HCT116 (cell line): Measurements from ENCODE around the gene DMXL2. TPM values are rescaled to one million over a fixed set of nuclear protein-coding genes. Genes with fewer than 3 reads are reported as not detected.

Experiments
- ATAC-seq: fragments of 200-7000 bp; cut with Tn5 transposase; 2 replicates; pipeline ENCODE4 v1.9.1; 2020; ENCODE audit warnings: mild to moderate bottlenecking, moderate library complexity
- BruUV-seq: library from RNA; stranded (reverse); fragments of 400-500 nt; replicated peaks from 2 replicates; lab custom pipeline; 2021; lab: Mats Ljungman, UMichigan
- CTCF ChIA-PET: fragments of 300-600 bp; sonication (Branson Sonifier 250); formaldehyde crosslinking; loops from one replicate; lab custom pipeline; 2021; ENCODE audit warnings: antibody characterized with exemption; lab: Charles Lee
- POLR2A ChIA-PET: fragments of 300-600, 350-600 bp; sonication (Branson Sonifier 250); formaldehyde crosslinking; loops from one replicate; lab custom pipeline; 2021; ENCODE audit warnings: antibody characterized with exemption; lab: Charles Lee
- RAD21 ChIA-PET, 2 experiments: fragments of 300-600 bp; sonication (Branson Sonifier 250); formaldehyde crosslinking; loops; one replicate each; lab custom pipeline; 2023; ENCODE audit warnings: low total read pairs in 2 of 2; ENCODE audit not compliant: uncharacterized antibody in 2 of 2, unreplicated experiment in 2 of 2, low non-redundant PET in 1 of 2; lab: Charles Lee
- DNase-seq: peaks from one replicate; pipeline ENCODE4 v3.0.0-alpha.2; 2010; ENCODE audit warnings: low read depth, low spot score
- H2AFZ ChIP-seq: fragments of 200-600 bp; shearing (Covaris generic), sonication (generic); 2 replicates; pipeline ENCODE4 v1.6.1; 2017; ENCODE audit warnings: low read depth, mixed run types, mixed read lengths, antibody characterized with exemption, low read length; ENCODE audit not compliant: poor library complexity, severe bottlenecking
- H3K27ac ChIP-seq: 2 replicates; pipeline ENCODE4 v1.5.1; 2012; ENCODE audit warnings: low read depth, low read length
- H3K27me3 ChIP-seq: fragments of 200-600 bp; sonication (generic); 2 replicates; pipeline ENCODE4 v1.6.1; 2016; ENCODE audit warnings: mixed run types, low read length, mixed read lengths; ENCODE audit not compliant: insufficient read depth
- H3K36me3 ChIP-seq, 2 experiments: fragments of 200-500 bp in 1 of 2; fragments of 200-600 bp in 1 of 2; sonication (Bioruptor generic) in 1 of 2; sonication (generic) in 1 of 2; 2 replicates each; pipeline versions ENCODE4 v1.5.1 to v1.6.1; 2014 to 2016; ENCODE audit warnings: low read length in 2 of 2, inconsistent platforms in 1 of 2, mixed read lengths in 1 of 2, mixed run types in 1 of 2; ENCODE audit not compliant: insufficient read depth in 2 of 2, control insufficient read depth in 1 of 2
- H3K4me1 ChIP-seq, 2 experiments: fragments of 200-600 bp in 1 of 2; sonication (generic) in 1 of 2; 2 replicates each; pipeline versions ENCODE4 v1.5.1 to v1.6.1; 2012 to 2017; ENCODE audit warnings: low read length in 2 of 2, inconsistent platforms in 1 of 2, mild to moderate bottlenecking in 1 of 2, mixed read lengths in 1 of 2, mixed run types in 1 of 2, moderate library complexity in 1 of 2; ENCODE audit not compliant: insufficient read depth in 2 of 2, control insufficient read depth in 1 of 2
- H3K4me2 ChIP-seq: fragments of 200-600 bp; sonication (generic); 2 replicates; pipeline ENCODE4 v1.6.1; 2017; ENCODE audit warnings: mixed run types, low read length, mixed read lengths
- H3K4me3 ChIP-seq, 2 experiments: fragments of 200-600 bp in 1 of 2; sonication (generic) in 1 of 2; replicated peaks in 1 of 2; 2 replicates each; pipeline ENCODE4 v1.5.1; 2011 to 2016; ENCODE audit warnings: low read length in 2 of 2, control low read depth in 1 of 2, low read depth in 1 of 2, mild to moderate bottlenecking in 1 of 2, mixed read lengths in 1 of 2, mixed run types in 1 of 2
- H3K79me2 ChIP-seq: fragments of 200-600 bp; sonication (generic); 2 replicates; pipeline ENCODE4 v1.6.1; 2017; ENCODE audit warnings: mild to moderate bottlenecking, mixed run types, low read length, moderate library complexity, mixed read lengths; ENCODE audit not compliant: insufficient read depth
- H3K9ac ChIP-seq: fragments of 200-600 bp; sonication (generic); 2 replicates; pipeline ENCODE4 v1.6.1; 2016; ENCODE audit warnings: low read length, mixed read lengths
- H3K9me2 ChIP-seq: fragments of 200-600 bp; sonication (generic), shearing (Covaris generic); 2 replicates; pipeline ENCODE4 v1.6.1; 2017; ENCODE audit warnings: mixed run types, mild to moderate bottlenecking, moderate library complexity; ENCODE audit not compliant: insufficient read depth
- H3K9me3 ChIP-seq, 2 experiments: fragments of 200-500 bp in 1 of 2; fragments of 200-600 bp in 1 of 2; sonication (Bioruptor generic) in 1 of 2; sonication (generic) in 1 of 2; 2 replicates each; pipeline ENCODE4 v1.6.1; 2014 to 2017; ENCODE audit warnings: low read length in 2 of 2, mixed read lengths in 2 of 2, inconsistent platforms in 1 of 2, low read depth in 1 of 2, mild to moderate bottlenecking in 1 of 2, mixed run types in 1 of 2, moderate library complexity in 1 of 2; ENCODE audit not compliant: control insufficient read depth in 1 of 2, insufficient read depth in 1 of 2
- H4K20me1 ChIP-seq: fragments of 200-600 bp; sonication (generic), shearing (Covaris generic); 2 replicates; pipeline ENCODE4 v1.6.1; 2017; ENCODE audit warnings: mixed run types, mild to moderate bottlenecking, moderate library complexity; ENCODE audit not compliant: insufficient read depth
- CEBPB ChIP-seq: IDR thresholded peaks from 2 replicates; pipeline ENCODE4 v1.6.1; 2012; ENCODE audit warnings: low read depth
- EGR1 ChIP-seq: IDR thresholded peaks from 2 replicates; pipeline ENCODE4 v1.6.1; 2012; ENCODE audit warnings: low read depth
- ELF1 ChIP-seq: IDR thresholded peaks from 2 replicates; pipeline ENCODE4 v1.6.1; 2012; ENCODE audit warnings: low read depth, borderline replicate concordance
- EZH2 ChIP-seq: fragments of 200-600 bp; sonication (generic); IDR thresholded peaks from 2 replicates; pipeline ENCODE4 v1.6.1; 2017; ENCODE audit warnings: antibody characterized with exemption, mixed run types
- SRF ChIP-seq: IDR thresholded peaks from 2 replicates; pipeline ENCODE4 v1.6.1; 2012; ENCODE audit warnings: low read depth
- YY1 ChIP-seq: IDR thresholded peaks from 2 replicates; pipeline ENCODE4 v1.6.1; 2011; ENCODE audit warnings: low read length, low read depth, moderate library complexity, mild to moderate bottlenecking; ENCODE audit not compliant: insufficient replicate concordance; ENCODE audit errors: extremely low read depth
- intact Hi-C: fragments of 100-400 bp; cut with micrococcal nuclease; formaldehyde crosslinking; loops from 2 replicates; pipeline ENCODE4 v1.10.0; 2022
- total RNA-seq: library from RNA; stranded (reverse); gene quantifications from one replicate; pipeline ENCODE4 v1.2.1, GENCODE V29; 2021; ENCODE audit not compliant: unreplicated experiment
- TF ChIP-seq, protein P1 (sequence below): IDR thresholded peaks from 2 replicates; pipeline ENCODE4 v1.6.1; 2012
- TF ChIP-seq, protein P2 (sequence below): IDR thresholded peaks from 2 replicates; pipeline ENCODE4 v1.6.1; 2011; ENCODE audit warnings: mild to moderate bottlenecking, low read length, moderate library complexity; ENCODE audit not compliant: insufficient replicate concordance; ENCODE audit errors: extremely low read depth

Gene DMXL2
- total RNA-seq, 1 experiment from 2014 or later: 21.5 TPM

DNA sequence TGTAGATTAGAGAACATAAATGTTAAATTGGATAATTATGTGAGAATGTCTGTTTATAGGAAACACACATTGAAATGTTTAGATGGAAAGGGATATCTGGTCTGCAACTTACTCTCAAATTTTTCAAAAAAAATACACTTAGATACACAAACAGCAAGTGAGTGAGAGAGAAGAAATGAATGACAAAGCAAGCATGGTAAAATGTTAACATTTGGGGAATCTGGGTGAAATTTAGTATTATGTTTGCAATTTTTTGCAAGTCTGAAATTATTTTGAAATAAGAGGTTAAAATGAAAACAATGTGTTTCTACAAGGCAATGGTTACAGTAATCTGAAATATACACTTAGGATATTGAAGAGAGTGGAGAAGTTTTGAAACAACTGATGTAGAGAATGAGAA lies 146.8 kb downstream of the DMXL2 start:
- H3K79me2 ChIP-seq: no peaks in the 10 kb centered on the region
- CTCF ChIA-PET: no interaction called here
- ATAC-seq: no peak

DNA sequence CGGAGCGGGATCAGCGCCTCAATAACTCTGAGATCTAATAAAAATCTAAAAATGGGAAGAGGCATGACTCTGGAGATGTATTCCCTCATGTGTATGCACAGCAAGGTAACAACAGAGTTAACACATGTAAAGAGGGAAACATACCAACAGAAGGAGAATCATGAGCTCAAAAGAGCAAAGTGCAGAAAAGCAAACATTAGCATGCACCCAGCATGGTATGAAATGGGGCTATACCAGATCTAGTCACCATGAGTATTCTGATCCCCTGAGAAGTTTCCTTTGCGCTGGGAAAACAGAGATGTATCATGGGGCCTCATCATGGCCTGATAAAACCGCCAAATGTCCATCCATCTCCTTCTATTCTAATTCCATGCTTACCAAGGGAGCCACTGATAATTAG lies 152.1 kb downstream of the DMXL2 start:
- intact Hi-C loops: no loop called here
- no peaks in the 10 kb centered on the region for H3K4me1 ChIP-seq
- H3K4me3 ChIP-seq: no peak overlapping the region
- no peak overlapping the region for H3K27ac ChIP-seq
- no peaks in the 10 kb centered on the region for H3K9me3 ChIP-seq
- no peak overlapping the region for H2AFZ ChIP-seq
- ATAC-seq: no peak
- H3K36me3 ChIP-seq: 0 out of 4 replicates have a peak, but pooled peaks cover 0 to 2% of the 10 kb centered on the region in 2 experiments
- RAD21 ChIA-PET: no interaction called here
- BruUV-seq: no TSS peak
- no peaks in the 10 kb centered on the region for H4K20me1 ChIP-seq
- TF ChIP-seq ELF1 (no peak), EGR1 (no peak)
- CTCF ChIA-PET: no interaction called here
- DNase-seq: no peak
- no peaks in the 10 kb centered on the region for H3K79me2 ChIP-seq
- H3K4me2 ChIP-seq: no peak overlapping the region
- POLR2A ChIA-PET: no interaction called here
- no peak overlapping the region for H3K9ac ChIP-seq
- H3K27me3 ChIP-seq: no peaks in the 10 kb centered on the region
- H3K9me2 ChIP-seq: no peaks in the 10 kb centered on the region

More for the DNA sequence above, 146.8 kb downstream of the DMXL2 start:
- no peaks in the 10 kb centered on the region for H4K20me1 ChIP-seq
- RAD21 ChIA-PET: no interaction called here
- TF ChIP-seq CEBPB (no peak), EZH2 (no peak), SRF (no peak), YY1 (no peak)
- TF ChIP-seq, protein P1, sequence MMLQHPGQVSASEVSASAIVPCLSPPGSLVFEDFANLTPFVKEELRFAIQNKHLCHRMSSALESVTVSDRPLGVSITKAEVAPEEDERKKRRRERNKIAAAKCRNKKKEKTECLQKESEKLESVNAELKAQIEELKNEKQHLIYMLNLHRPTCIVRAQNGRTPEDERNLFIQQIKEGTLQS: no peak
- TF ChIP-seq, protein P2, sequence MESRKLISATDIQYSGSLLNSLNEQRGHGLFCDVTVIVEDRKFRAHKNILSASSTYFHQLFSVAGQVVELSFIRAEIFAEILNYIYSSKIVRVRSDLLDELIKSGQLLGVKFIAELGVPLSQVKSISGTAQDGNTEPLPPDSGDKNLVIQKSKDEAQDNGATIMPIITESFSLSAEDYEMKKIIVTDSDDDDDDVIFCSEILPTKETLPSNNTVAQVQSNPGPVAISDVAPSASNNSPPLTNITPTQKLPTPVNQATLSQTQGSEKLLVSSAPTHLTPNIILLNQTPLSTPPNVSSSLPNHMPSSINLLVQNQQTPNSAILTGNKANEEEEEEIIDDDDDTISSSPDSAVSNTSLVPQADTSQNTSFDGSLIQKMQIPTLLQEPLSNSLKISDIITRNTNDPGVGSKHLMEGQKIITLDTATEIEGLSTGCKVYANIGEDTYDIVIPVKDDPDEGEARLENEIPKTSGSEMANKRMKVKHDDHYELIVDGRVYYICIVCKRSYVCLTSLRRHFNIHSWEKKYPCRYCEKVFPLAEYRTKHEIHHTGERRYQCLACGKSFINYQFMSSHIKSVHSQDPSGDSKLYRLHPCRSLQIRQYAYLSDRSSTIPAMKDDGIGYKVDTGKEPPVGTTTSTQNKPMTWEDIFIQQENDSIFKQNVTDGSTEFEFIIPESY: no peak
- TF ChIP-seq, all 23 proteins: peak for 0
- POLR2A ChIA-PET: no interaction called here
- Histone ChIP-seq H2AFZ (no peak overlapping the region), H3K9ac (no peak overlapping the region), H3K4me1 (no peaks in the 10 kb centered on the region), H3K27ac (no peak overlapping the region), H3K9me2 (no peaks in the 10 kb centered on the region), H3K27me3 (no peaks in the 10 kb centered on the region), H3K9me3 (no peaks in the 10 kb centered on the region), H3K4me2 (no peak overlapping the region), H3K4me3 (no peak overlapping the region), H3K36me3 (0 out of 4 replicates have a peak, but pooled peaks cover 0 to 2% of the 10 kb centered on the region in 2 experiments)
- BruUV-seq: no TSS peak
- no peak for DNase-seq
- intact Hi-C loops: no loop called here
